GM23248 (cell line): ENCODE results near the gene STK4.

Experiments
- EZH2 ChIP-seq: fragments of 200-600 bp; sonication (generic); IDR thresholded peaks from 2 replicates; pipeline ENCODE4 v1.6.1; 2018; ENCODE audit warnings: antibody characterized with exemption, mild to moderate bottlenecking; ENCODE audit not compliant: insufficient read depth, poor library complexity, severe bottlenecking
- EZH2phosphoT487 ChIP-seq: fragments of 200-600 bp; sonication (generic); IDR thresholded peaks from 2 replicates; pipeline ENCODE4 v1.6.1; 2018; ENCODE audit warnings: antibody characterized with exemption, moderate library complexity, mild to moderate bottlenecking, low read depth; ENCODE audit not compliant: insufficient read depth

GRCh38 chr20:44916586-44916985 lies 49.7 kb upstream of the STK4 start:
- TF ChIP-seq EZH2 (no peak), EZH2phosphoT487 (no peak)
